ENCODE data around the gene DIS3. TPM values are rescaled to one million over a fixed set of nuclear protein-coding genes. Genes with fewer than 3 reads are reported as not detected.

The DIS3 gene
- total RNA-seq: 10 to 100 TPM; 18.8 to 28.4 (median 22.7) TPM

GRCh38 chr13:72781451-72782439 lies at the start of gene DIS3, which contains the start of gene PIBF1:
DIS3 (minus strand) TSS chr13:72781900; CDS start chr13:72781832, 68 bp downstream.
PIBF1 (plus strand) TSS chr13:72782133; CDS start chr13:72783470, 1,337 bp downstream.
- Histone ChIP-seq H3K4me1 (peaks cover 39% of the 10 kb centered on the region), H3K36me3 (peaks cover 23% of the 10 kb centered on the region), H3K27me3 (no peaks in the 10 kb centered on the region), H3K4me3 (peak within 1 kb of the TSS; percentile 82), H3K9me3 (no peaks in the 10 kb centered on the region), H3K27ac (peak within 1 kb of the TSS; percentile 88)
- peak; percentile 98 to 99 for DNase-seq (ENCODE audit: low spot score in 2 of 2)
- peak; percentile 20 to 73 for TF ChIP-seq POLR2A (IDR thresholded peaks at IDR 0.05)
- TF ChIP-seq CTCF (IDR thresholded peaks at IDR 0.05): no peak
- no peak for TF ChIP-seq EP300 (IDR thresholded peaks at IDR 0.05)
- TF ChIP-seq POLR2AphosphoS5 (IDR thresholded peaks at IDR 0.05): peak; percentile 39 to 71 (median 69)
- 0% methylated on average over 50 of the region's 81 CpGs for WGBS

- 90% methylated on average over 3 of the region's 3 CpGs for WGBS
- Histone ChIP-seq H3K36me3 (peaks cover 20% of the 10 kb centered on the region), H3K27ac (no peak overlapping the region), H3K4me1 (no peaks in the 10 kb centered on the region), H3K9me3 (no peaks in the 10 kb centered on the region), H3K4me3 (no peak overlapping the region), H3K27me3 (no peaks in the 10 kb centered on the region)
- no peak for DNase-seq (ENCODE audit: low spot score in 2 of 2)
- no peak for TF ChIP-seq POLR2AphosphoS5 (IDR thresholded peaks at IDR 0.05)
- TF ChIP-seq EP300 (IDR thresholded peaks at IDR 0.05): no peak
- no peak for TF ChIP-seq POLR2A (IDR thresholded peaks at IDR 0.05)
- no peak for TF ChIP-seq CTCF (IDR thresholded peaks at IDR 0.05)
Measured at GRCh38 chr13:72823724-72824123, 42.0 kb upstream of the DIS3 start.

- Histone ChIP-seq H3K4me3 (no peak overlapping the region), H3K9me3 (no peaks in the 10 kb centered on the region), H3K4me1 (no peaks in the 10 kb centered on the region), H3K27ac (no peak overlapping the region), H3K36me3 (peaks cover 20% of the 10 kb centered on the region), H3K27me3 (no peaks in the 10 kb centered on the region)
- WGBS: 93% methylated on average over 2 of the region's 2 CpGs
- TF ChIP-seq POLR2A (IDR thresholded peaks at IDR 0.05) (no peak), POLR2AphosphoS5 (IDR thresholded peaks at IDR 0.05) (no peak), EP300 (IDR thresholded peaks at IDR 0.05) (no peak), CTCF (IDR thresholded peaks at IDR 0.05) (no peak)
- DNase-seq (ENCODE audit: low spot score in 2 of 2): no peak
Measured at GRCh38 chr13:72823081-72823480, 41.4 kb upstream of the DIS3 start.

- Histone ChIP-seq H3K4me1 (no peaks in the 10 kb centered on the region), H3K4me3 (no peak overlapping the region), H3K9me3 (no peaks in the 10 kb centered on the region), H3K27me3 (no peaks in the 10 kb centered on the region), H3K27ac (no peak overlapping the region), H3K36me3 (peaks cover 12% of the 10 kb centered on the region)
- DNase-seq (ENCODE audit: low spot score in 2 of 2): no peak
- TF ChIP-seq POLR2AphosphoS5 (IDR thresholded peaks at IDR 0.05) (no peak), POLR2A (IDR thresholded peaks at IDR 0.05) (no peak), CTCF (IDR thresholded peaks at IDR 0.05) (no peak), EP300 (IDR thresholded peaks at IDR 0.05) (no peak)
- WGBS: 64% methylated on average over 1 of the region's 1 CpG
Measured at GRCh38 chr13:72820898-72821279, 39.2 kb upstream of the DIS3 start.
